Mesenchymal stem cell (in vitro differentiated cells and primary cell): ENCODE data around the gene TARS2.
A peak's percentile ranks its signal among the peaks of the same experiment; 100 is the strongest.

ENCODE experiments used
- DNase-seq: peaks from one replicate; pipeline ENCODE4 v3.0.0-alpha.2; 2013
- H2AFZ ChIP-seq: one replicate; pipeline ENCODE4 v1.6.1; 2013; ENCODE audit warnings: low read depth, mild to moderate bottlenecking, control low read depth, inconsistent platforms, low read length, moderate library complexity
- H2AK5ac ChIP-seq: 2 replicates; pipeline ENCODE4 v1.6.1; 2013; ENCODE audit warnings: low read length, moderate library complexity, mild to moderate bottlenecking, inconsistent platforms; ENCODE audit not compliant: severe bottlenecking
- H2BK120ac ChIP-seq: one replicate; pipeline ENCODE4 v1.6.1; 2013; ENCODE audit warnings: low read depth, mild to moderate bottlenecking, inconsistent platforms, low read length, moderate library complexity
- H2BK12ac ChIP-seq, 2 experiments: one replicate each; pipeline ENCODE4 v1.6.1; 2013; ENCODE audit warnings: inconsistent platforms in 2 of 2, low read length in 2 of 2, mild to moderate bottlenecking in 2 of 2, moderate library complexity in 2 of 2, control low read depth in 1 of 2
- H2BK15ac ChIP-seq: one replicate; pipeline ENCODE4 v1.6.1; 2013; ENCODE audit warnings: mild to moderate bottlenecking, low read depth, inconsistent platforms; ENCODE audit not compliant: poor library complexity, severe bottlenecking
- H2BK5ac ChIP-seq: 2 replicates; pipeline ENCODE4 v1.6.1; 2013; ENCODE audit warnings: low read depth, mild to moderate bottlenecking, low read length, control low read depth, inconsistent platforms; ENCODE audit not compliant: poor library complexity, severe bottlenecking
- H3K14ac ChIP-seq, 2 experiments: one replicate each; pipeline ENCODE4 v1.6.1; 2013; ENCODE audit warnings: inconsistent platforms in 2 of 2, low read length in 2 of 2, control low read depth in 1 of 2, mild to moderate bottlenecking in 1 of 2, moderate library complexity in 1 of 2
- H3K18ac ChIP-seq, 2 experiments: one replicate each; pipeline ENCODE4 v1.6.1; 2013; ENCODE audit warnings: inconsistent platforms in 2 of 2, low read length in 2 of 2, control low read depth in 1 of 2, low read depth in 1 of 2, mild to moderate bottlenecking in 1 of 2
- H3K23ac ChIP-seq, 2 experiments: one replicate each; pipeline ENCODE4 v1.6.1; 2013; ENCODE audit warnings: inconsistent platforms in 2 of 2, low read length in 2 of 2, mild to moderate bottlenecking in 2 of 2, moderate library complexity in 2 of 2, control low read depth in 1 of 2
- H3K27ac ChIP-seq: 2 replicates; pipeline ENCODE4 v1.5.1; 2013; ENCODE audit warnings: mild to moderate bottlenecking, moderate library complexity, low read length, control low read depth, inconsistent platforms; ENCODE audit not compliant: poor library complexity, severe bottlenecking
- H3K27me3 ChIP-seq, 2 experiments: 2 replicates each; pipeline versions ENCODE4 v1.6.1 to v1.7.0; 2013; ENCODE audit warnings: low read length in 2 of 2, mild to moderate bottlenecking in 2 of 2, moderate library complexity in 2 of 2, control low read depth in 1 of 2, inconsistent platforms in 1 of 2; ENCODE audit not compliant: control insufficient read depth in 1 of 2, insufficient read depth in 1 of 2
- H3K36me3 ChIP-seq, 2 experiments: 2 replicates each; pipeline versions ENCODE4 v1.6.1 to v1.7.0; 2013; ENCODE audit warnings: low read length in 2 of 2, control low read depth in 1 of 2, inconsistent platforms in 1 of 2, low read depth in 1 of 2, mild to moderate bottlenecking in 1 of 2; ENCODE audit not compliant: insufficient read depth in 2 of 2, control insufficient read depth in 1 of 2
- H3K4ac ChIP-seq, 2 experiments: one replicate each; pipeline ENCODE4 v1.6.1; 2013; ENCODE audit warnings: inconsistent platforms in 2 of 2, low read length in 2 of 2, mild to moderate bottlenecking in 2 of 2, moderate library complexity in 2 of 2, control low read depth in 1 of 2, low read depth in 1 of 2
- H3K4me1 ChIP-seq: 2 replicates; pipeline ENCODE4 v1.6.1; 2013; ENCODE audit warnings: low read depth, low read length, control low read depth; ENCODE audit not compliant: control insufficient read depth, insufficient read depth
- H3K4me2 ChIP-seq: 2 replicates; pipeline ENCODE4 v1.6.1; 2013; ENCODE audit warnings: low read length, mild to moderate bottlenecking, inconsistent platforms; ENCODE audit not compliant: poor library complexity, severe bottlenecking
- H3K4me3 ChIP-seq, 2 experiments: 2 replicates each; pipeline versions ENCODE4 v1.5.1 to v1.7.0; 2013; ENCODE audit warnings: low read length in 2 of 2, mild to moderate bottlenecking in 2 of 2, control low read depth in 1 of 2, low read depth in 1 of 2; ENCODE audit not compliant: insufficient read depth in 1 of 2
- H3K79me1 ChIP-seq: replicated peaks from 2 replicates; pipeline ENCODE4 v1.6.1; 2013; ENCODE audit warnings: mild to moderate bottlenecking, control low read depth, low read length, inconsistent platforms; ENCODE audit not compliant: poor library complexity, severe bottlenecking
- H3K9ac ChIP-seq: 2 replicates; pipeline ENCODE4 v1.7.0; 2013; ENCODE audit warnings: mild to moderate bottlenecking, low read length, moderate library complexity
- H3K9me3 ChIP-seq: 2 replicates; pipeline ENCODE4 v1.7.0; 2013; ENCODE audit warnings: mild to moderate bottlenecking, low read length; ENCODE audit not compliant: control insufficient read depth
- H4K8ac ChIP-seq: one replicate; pipeline ENCODE4 v1.6.1; 2013; ENCODE audit warnings: inconsistent platforms, mild to moderate bottlenecking, low read length, moderate library complexity
- H4K91ac ChIP-seq: one replicate; pipeline ENCODE4 v1.6.1; 2013; ENCODE audit warnings: mild to moderate bottlenecking, low read length, inconsistent platforms
- WGBS: methylation state at CpG from one replicate; pipeline ENCODE4 v1.1.7; 2013; ENCODE audit warnings: mixed read lengths; 5-methylcytosine and 5-hydroxymethylcytosine counted together

Gene TARS2

DNA sequence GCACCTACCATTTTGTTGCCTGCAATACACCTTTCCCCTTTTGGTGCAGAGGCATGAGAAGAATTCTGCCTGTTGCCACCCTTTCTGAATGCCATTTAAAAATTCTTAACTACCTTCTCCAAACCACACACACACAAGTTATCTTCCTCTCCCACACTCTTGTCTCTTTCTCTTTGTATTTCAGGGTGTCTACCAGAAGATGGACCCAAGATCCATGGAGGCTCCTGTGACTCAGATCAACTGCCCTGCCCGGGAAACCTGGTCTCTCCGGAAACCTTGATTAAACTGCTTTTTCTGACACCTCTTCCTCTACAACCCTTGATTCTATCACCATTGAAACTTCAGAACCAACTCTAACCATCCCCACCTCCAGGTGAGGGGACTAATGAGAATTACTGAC, 2.4 kb upstream of the TARS2 start:
- H3K18ac ChIP-seq = no peak overlapping the region
- H3K4me3 ChIP-seq = no peak overlapping the region
- H3K79me1 ChIP-seq = peaks cover 8% of the 10 kb centered on the region
- peak overlapping the region; percentile 68 for H3K9ac ChIP-seq
- no peaks in the 10 kb centered on the region for H3K9me3 ChIP-seq
- H2BK120ac ChIP-seq = no peak overlapping the region
- H4K91ac ChIP-seq = no peak overlapping the region
- H3K27me3 ChIP-seq = no peaks in the 10 kb centered on the region
- H3K4me2 ChIP-seq = no peak overlapping the region
- H3K23ac ChIP-seq = no peak overlapping the region
- no peak overlapping the region for H2BK5ac ChIP-seq
- no peak overlapping the region for H2AK5ac ChIP-seq
- no peak overlapping the region for H2AFZ ChIP-seq
- no peak overlapping the region for H3K14ac ChIP-seq
- no peak overlapping the region for H4K8ac ChIP-seq
- WGBS = 56% methylated on average over 2 of the region's 2 CpGs
- H2BK12ac ChIP-seq = no peak overlapping the region
- H3K4ac ChIP-seq = no peak overlapping the region
- no peak overlapping the region for H2BK15ac ChIP-seq
- H3K36me3 ChIP-seq = peaks cover 4 to 11% of the 10 kb centered on the region in 2 experiments
- no peak overlapping the region for H3K27ac ChIP-seq
- peaks cover 4% of the 10 kb centered on the region for H3K4me1 ChIP-seq
- DNase-seq = peak; percentile 32

DNA sequence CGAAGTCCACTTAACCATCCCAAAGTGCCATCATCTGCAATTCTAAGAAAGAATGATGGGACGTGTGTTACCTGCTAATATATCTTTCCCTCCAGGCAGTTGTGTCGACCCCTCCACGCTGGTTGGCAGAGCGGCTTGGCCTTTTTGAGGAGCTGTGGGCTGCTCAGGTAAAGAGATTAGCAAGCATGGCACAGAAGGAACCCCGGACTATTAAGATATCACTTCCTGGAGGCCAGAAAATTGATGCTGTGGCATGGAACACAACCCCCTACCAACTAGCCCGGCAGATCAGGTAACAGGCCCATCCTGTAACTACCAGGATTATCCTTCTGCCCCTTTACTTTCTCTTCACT, 520 bp downstream of the TARS2 start:
- DNase-seq = no peak
- Histone ChIP-seq H2AFZ (no peak overlapping the region), H3K14ac (no peak overlapping the region), H2AK5ac (no peak overlapping the region), H3K27me3 (no peaks in the 10 kb centered on the region), H3K79me1 (peaks cover 8% of the 10 kb centered on the region), H4K91ac (peak overlapping the region; percentile 48), H2BK15ac (no peak overlapping the region), H3K18ac (no peak overlapping the region), H4K8ac (peak overlapping the region; percentile 96), H2BK120ac (no peak overlapping the region), H3K4me3 (peak overlapping the region; percentile 81 to 94), H3K4ac (peak overlapping the region in 1 of 2 experiments; percentile 75), H3K9me3 (no peaks in the 10 kb centered on the region), H2BK12ac (no peak overlapping the region), H3K4me2 (peak overlapping the region; percentile 83), H3K23ac (no peak overlapping the region), H3K9ac (peak overlapping the region; percentile 96), H2BK5ac (no peak overlapping the region), H3K27ac (no peak overlapping the region), H3K36me3 (peaks cover 11 to 34% of the 10 kb centered on the region in 2 experiments), H3K4me1 (peaks cover 4% of the 10 kb centered on the region)
- WGBS = 11% methylated on average over 6 of the region's 7 CpGs

DNA sequence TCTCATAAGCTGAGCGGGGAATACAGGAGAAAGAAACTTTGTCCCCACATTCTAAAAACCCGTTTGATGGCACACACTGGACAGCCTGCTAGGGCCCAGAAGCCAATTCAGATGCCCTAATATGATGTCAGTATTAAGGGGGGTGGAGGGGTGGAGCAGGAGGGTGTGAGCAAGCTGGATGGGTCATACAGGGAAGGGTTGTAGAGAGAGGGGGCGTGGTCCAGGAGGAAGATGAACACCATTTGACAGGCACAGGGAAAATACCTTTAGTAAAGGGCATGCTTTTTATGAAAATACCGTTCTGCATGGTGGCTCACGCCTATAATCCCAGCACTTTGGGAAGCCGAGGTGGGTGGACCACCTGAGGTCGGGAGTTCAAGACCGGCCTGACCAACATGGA, 6.0 kb downstream of the TARS2 start:
- Histone ChIP-seq H3K14ac (no peak overlapping the region), H2AK5ac (no peak overlapping the region), H2BK5ac (no peak overlapping the region), H3K4me2 (no peak overlapping the region), H3K36me3 (peaks cover 32 to 64% of the 10 kb centered on the region in 2 experiments), H2BK12ac (no peak overlapping the region), H3K27me3 (no peaks in the 10 kb centered on the region), H3K23ac (no peak overlapping the region), H2AFZ (no peak overlapping the region), H3K9ac (no peak overlapping the region), H3K79me1 (peaks cover 1% of the 10 kb centered on the region), H2BK15ac (no peak overlapping the region), H4K8ac (no peak overlapping the region), H3K27ac (no peak overlapping the region), H3K4me3 (no peak overlapping the region), H3K4me1 (no peaks in the 10 kb centered on the region), H3K9me3 (no peaks in the 10 kb centered on the region), H3K18ac (no peak overlapping the region), H4K91ac (no peak overlapping the region), H2BK120ac (no peak overlapping the region), H3K4ac (no peak overlapping the region)
- WGBS = 100% methylated on average over 6 of the region's 8 CpGs
- DNase-seq = no peak

DNA sequence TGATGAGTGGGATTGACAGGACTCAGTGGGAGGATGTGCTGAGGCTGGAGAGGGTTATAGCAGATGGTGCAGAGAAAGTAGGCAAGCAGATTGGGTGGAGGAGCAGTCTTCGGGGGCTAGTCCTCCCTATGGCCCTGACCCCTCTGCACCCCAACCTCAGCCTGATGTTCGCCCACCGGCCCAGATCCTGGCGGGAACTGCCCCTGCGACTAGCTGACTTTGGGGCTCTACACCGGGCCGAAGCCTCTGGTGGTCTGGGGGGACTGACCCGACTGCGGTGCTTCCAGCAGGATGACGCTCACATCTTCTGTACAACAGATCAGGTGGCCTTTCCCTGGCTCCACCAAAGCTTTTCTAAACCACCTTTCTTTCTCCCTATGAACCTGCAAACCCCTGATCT, 11.1 kb downstream of the TARS2 start:
- Histone ChIP-seq H3K4me2 (no peak overlapping the region), H2AK5ac (no peak overlapping the region), H3K14ac (no peak overlapping the region), H3K79me1 (no peaks in the 10 kb centered on the region), H3K36me3 (peaks cover 33 to 54% of the 10 kb centered on the region in 2 experiments), H3K9me3 (no peaks in the 10 kb centered on the region), H3K18ac (no peak overlapping the region), H4K8ac (no peak overlapping the region), H3K23ac (no peak overlapping the region), H2BK5ac (no peak overlapping the region), H4K91ac (no peak overlapping the region), H3K27ac (no peak overlapping the region), H3K4ac (no peak overlapping the region), H2AFZ (no peak overlapping the region), H3K4me3 (no peak overlapping the region), H3K27me3 (no peaks in the 10 kb centered on the region), H3K4me1 (no peaks in the 10 kb centered on the region), H3K9ac (no peak overlapping the region), H2BK12ac (no peak overlapping the region), H2BK15ac (no peak overlapping the region), H2BK120ac (no peak overlapping the region)
- 97% methylated on average over 10 of the region's 10 CpGs for WGBS
- no peak for DNase-seq
